Endodermal cell (in vitro differentiated cells): ENCODE data around the gene CHD9NB. TPM values are rescaled to one million over a fixed set of nuclear protein-coding genes. Genes with fewer than 3 reads are reported as not detected.

Source experiments
- DNase-seq: peaks from one replicate; pipeline ENCODE4 v3.0.0-alpha.2; 2017
- H3K27ac ChIP-seq: 2 replicates; pipeline ENCODE4 v1.5.1; 2013; ENCODE audit warnings: mild to moderate bottlenecking, low read depth, low read length, moderate library complexity
- H3K27me3 ChIP-seq: 2 replicates; pipeline ENCODE4 v1.6.1; 2013; ENCODE audit warnings: mild to moderate bottlenecking, low read length, moderate library complexity; ENCODE audit not compliant: insufficient read depth, control insufficient read depth, poor library complexity, severe bottlenecking
- H3K36me3 ChIP-seq: 2 replicates; pipeline ENCODE4 v1.7.0; 2013; ENCODE audit warnings: mild to moderate bottlenecking, low read length, moderate library complexity; ENCODE audit not compliant: control insufficient read depth, insufficient read depth
- H3K4me1 ChIP-seq: one replicate; pipeline ENCODE4 v1.7.0; 2013; ENCODE audit warnings: low read length; ENCODE audit not compliant: control insufficient read depth, insufficient read depth
- H3K4me3 ChIP-seq: 2 replicates; pipeline ENCODE4 v1.5.1; 2013; ENCODE audit warnings: mild to moderate bottlenecking, low read length, moderate library complexity
- H3K9ac ChIP-seq: 2 replicates; pipeline ENCODE4 v1.6.1; 2013; ENCODE audit warnings: mild to moderate bottlenecking, low read length, moderate library complexity; ENCODE audit not compliant: poor library complexity, severe bottlenecking; ENCODE audit errors: extremely low read depth
- H3K9me3 ChIP-seq: 2 replicates; pipeline ENCODE4 v1.6.1; 2013; ENCODE audit warnings: mild to moderate bottlenecking, low read length, moderate library complexity; ENCODE audit not compliant: control insufficient read depth
- H3K27ac Mint-ChIP-seq: 2 replicates; pipeline ENCODE4 v1.8.0; 2020; ENCODE audit warnings: mixed read lengths
- H3K27me3 Mint-ChIP-seq: 2 replicates; pipeline ENCODE4 v1.8.0; 2021; ENCODE audit warnings: mild to moderate bottlenecking, mixed read lengths; ENCODE audit not compliant: insufficient read depth
- H3K36me3 Mint-ChIP-seq: 2 replicates; pipeline ENCODE4 v1.8.0; 2020; ENCODE audit warnings: low read depth, mixed read lengths
- H3K4me1 Mint-ChIP-seq: 2 replicates; pipeline ENCODE4 v1.8.0; 2020; ENCODE audit warnings: mixed read lengths
- H3K4me3 Mint-ChIP-seq: 2 replicates; pipeline ENCODE4 v1.8.0; 2020; ENCODE audit warnings: mild to moderate bottlenecking, moderate library complexity, mixed read lengths
- H3K9me3 Mint-ChIP-seq: 2 replicates; pipeline ENCODE4 v1.8.0; 2020; ENCODE audit warnings: mild to moderate bottlenecking, mixed read lengths
- WGBS, 2 experiments: methylation state at CpG; one replicate each; pipeline versions ENCODE4 v1.1.5 to v1.1.7; 2013; ENCODE audit warnings: missing lambda C conversion rate in 2 of 2, mixed read lengths in 1 of 2; ENCODE audit not compliant: insufficient coverage in 1 of 2, insufficient read length in 1 of 2; 5-methylcytosine and 5-hydroxymethylcytosine counted together
- total RNA-seq, 2 donors: library from RNA; stranded (reverse); fragmentation: NEBNext Ultra II Directional in 1 of 2; extraction: Animal tissue kit (Norgen Biotek cat#: 25700) in 1 of 2; gene quantifications; 2 replicates in 1 of 2; 3 replicates in 1 of 2; pipeline ENCODE4 v1.2.1, GENCODE V29; 2021
- TF ChIP-seq, protein P1 (sequence below): fragments of 200-600 bp; sonication (generic); conservative IDR thresholded peaks from 2 replicates; pipeline ENCODE4 v1.5.0; 2021; ENCODE audit warnings: antibody characterized with exemption, mild to moderate bottlenecking

CHD9NB gene
- total RNA-seq, 2 donors from 2014 or later = 13.1 to 14.9 TPM

- Mint-ChIP-seq H3K4me3 (peak overlapping the region; percentile 70), H3K4me1 (peaks cover 13% of the 10 kb centered on the region), H3K9me3 (no peaks in the 10 kb centered on the region), H3K27ac (no peak overlapping the region), H3K36me3 (no peaks in the 10 kb centered on the region), H3K27me3 (no peaks in the 10 kb centered on the region)
- no peak for DNase-seq
- Histone ChIP-seq H3K36me3 (no peaks in the 10 kb centered on the region), H3K9ac (peak overlapping the region; percentile 73), H3K4me1 (no peaks in the 10 kb centered on the region), H3K27ac (no peak overlapping the region), H3K4me3 (peak overlapping the region; percentile 79), H3K9me3 (no peaks in the 10 kb centered on the region), H3K27me3 (no peaks in the 10 kb centered on the region)
- TF ChIP-seq, protein P1, sequence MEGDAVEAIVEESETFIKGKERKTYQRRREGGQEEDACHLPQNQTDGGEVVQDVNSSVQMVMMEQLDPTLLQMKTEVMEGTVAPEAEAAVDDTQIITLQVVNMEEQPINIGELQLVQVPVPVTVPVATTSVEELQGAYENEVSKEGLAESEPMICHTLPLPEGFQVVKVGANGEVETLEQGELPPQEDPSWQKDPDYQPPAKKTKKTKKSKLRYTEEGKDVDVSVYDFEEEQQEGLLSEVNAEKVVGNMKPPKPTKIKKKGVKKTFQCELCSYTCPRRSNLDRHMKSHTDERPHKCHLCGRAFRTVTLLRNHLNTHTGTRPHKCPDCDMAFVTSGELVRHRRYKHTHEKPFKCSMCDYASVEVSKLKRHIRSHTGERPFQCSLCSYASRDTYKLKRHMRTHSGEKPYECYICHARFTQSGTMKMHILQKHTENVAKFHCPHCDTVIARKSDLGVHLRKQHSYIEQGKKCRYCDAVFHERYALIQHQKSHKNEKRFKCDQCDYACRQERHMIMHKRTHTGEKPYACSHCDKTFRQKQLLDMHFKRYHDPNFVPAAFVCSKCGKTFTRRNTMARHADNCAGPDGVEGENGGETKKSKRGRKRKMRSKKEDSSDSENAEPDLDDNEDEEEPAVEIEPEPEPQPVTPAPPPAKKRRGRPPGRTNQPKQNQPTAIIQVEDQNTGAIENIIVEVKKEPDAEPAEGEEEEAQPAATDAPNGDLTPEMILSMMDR = no peak
- WGBS, 2 experiments = 91 to 97% methylated on average over 7 to 8 of the region's 8 CpGs
Observed at GRCh38 chr16:53056392-53056881, 3.7 kb upstream of the CHD9NB start.

GRCh38 chr16:53055541-53056391, 3.1 kb upstream of the CHD9NB start:
- 37 to 47% methylated on average over 7 to 10 of the region's 10 CpGs for WGBS, 2 experiments

DNA sequence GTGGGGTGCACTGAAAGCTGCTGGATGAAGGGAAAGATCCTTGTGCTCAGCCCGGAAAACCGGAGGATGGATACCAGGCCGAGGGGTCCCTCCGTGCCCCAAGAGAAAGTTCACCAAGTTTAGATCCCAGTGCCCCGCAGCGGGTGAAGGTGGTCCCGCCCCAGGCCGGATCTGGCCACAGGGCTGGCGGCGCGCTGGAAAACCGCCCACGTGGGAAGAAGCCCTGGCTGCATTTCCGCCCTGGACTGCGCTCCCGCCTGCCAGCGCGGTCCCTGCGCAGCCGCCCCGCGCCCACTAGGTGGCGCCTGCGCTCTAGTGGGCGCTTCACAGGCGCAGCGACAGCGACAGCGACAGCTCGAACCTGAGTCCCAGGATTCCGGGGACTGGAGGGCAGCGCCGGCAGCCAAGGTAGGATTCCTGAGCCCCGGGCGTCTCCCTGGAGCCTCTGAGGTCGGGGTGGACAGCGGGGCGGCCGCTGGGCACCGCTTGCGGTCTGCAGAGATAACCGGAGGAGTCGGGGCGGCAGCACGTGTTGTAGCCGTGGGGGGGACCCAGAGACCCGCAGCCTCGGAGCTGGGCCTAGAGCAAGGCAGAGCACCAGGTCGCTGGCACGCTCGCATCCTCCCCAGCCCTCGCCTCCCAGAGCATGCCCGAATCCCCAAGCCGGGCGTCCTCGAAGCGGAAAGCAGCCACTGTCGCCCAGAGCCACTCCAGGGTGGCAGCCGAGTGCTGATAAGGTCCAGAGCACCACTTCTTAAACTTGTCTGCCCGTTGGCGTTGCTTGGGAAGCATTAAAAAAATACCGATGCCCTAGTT, 2.2 kb upstream of the CHD9NB start, which contains the start of gene CHD9:
Gene CHD9 (plus strand): TSS at position 322 of the 816 bp plus-strand sequence. CDS start 101,099 bp downstream, outside the sequence.
- H3K4me3 Mint-ChIP-seq = peak within 1 kb of the TSS; percentile 70
- Histone ChIP-seq H3K27ac (peak within 1 kb of the TSS; percentile 42), H3K27me3 (no peaks in the 10 kb centered on the region), H3K4me1 (no peaks in the 10 kb centered on the region), H3K9me3 (no peaks in the 10 kb centered on the region), H3K36me3 (no peaks in the 10 kb centered on the region), H3K9ac (peak within 1 kb of the TSS; percentile 73), H3K4me3 (peak within 1 kb of the TSS; percentile 79)
- WGBS, 2 experiments = 2 to 4% methylated on average over 25 to 61 of the region's 62 CpGs
- H3K27ac Mint-ChIP-seq = peak within 1 kb of the TSS; percentile 95
- peak; percentile 95 for DNase-seq
- peaks cover 4% of the 10 kb centered on the region for H3K27me3 Mint-ChIP-seq
- H3K9me3 Mint-ChIP-seq = peaks cover 2% of the 10 kb centered on the region
- TF ChIP-seq, protein P1 = peak; percentile 99
- peaks cover 13% of the 10 kb centered on the region for H3K4me1 Mint-ChIP-seq
- H3K36me3 Mint-ChIP-seq = no peaks in the 10 kb centered on the region

More at GRCh38 chr16:53055541-53056391, 3.1 kb upstream of the CHD9NB start:
- TF ChIP-seq, protein P1 = no peak
- peak; percentile 84 for DNase-seq
- no peak overlapping the region for H3K27ac ChIP-seq
- H3K9me3 ChIP-seq = no peaks in the 10 kb centered on the region
- peak overlapping the region; percentile 79 for H3K4me3 ChIP-seq
- no peaks in the 10 kb centered on the region for H3K27me3 ChIP-seq
- no peaks in the 10 kb centered on the region for H3K4me1 ChIP-seq
- no peaks in the 10 kb centered on the region for H3K36me3 ChIP-seq
- Mint-ChIP-seq H3K27me3 (no peaks in the 10 kb centered on the region), H3K9me3 (no peaks in the 10 kb centered on the region), H3K36me3 (no peaks in the 10 kb centered on the region), H3K27ac (peak overlapping the region; percentile 95), H3K4me1 (peaks cover 13% of the 10 kb centered on the region), H3K4me3 (peak overlapping the region; percentile 70)
- peak overlapping the region; percentile 73 for H3K9ac ChIP-seq
